Omental fat pad (tissue), 4 donors: ENCODE measurements around the gene RAPSN. TPM values are rescaled to one million over a fixed set of nuclear protein-coding genes. Genes with fewer than 3 reads are reported as not detected.
A peak's percentile ranks its signal among the peaks of the same experiment; 100 is the strongest.
"Not testable (repeated sequence)": the region's sequence is repeated elsewhere in the genome, so short reads cannot be mapped to it uniquely, and the experiment has no call there.

Experiments used
- ATAC-seq: fragments of 150-250 bp; one replicate; pipeline ENCODE4 v1.9.1; 2016; ENCODE audit warnings: mild to moderate bottlenecking, moderate library complexity; ENCODE audit not compliant: low FRiP score
- DNase-seq: peaks from one replicate; pipeline ENCODE4 v3.0.0-alpha.2; 2019; ENCODE audit warnings: low spot score
- CTCF ChIP-seq, 3 donors: fragments of 450-650 bp; IDR thresholded peaks; one replicate each; pipeline ENCODE4 v1.5.1; 2016 to 2017; ENCODE audit warnings: antibody characterized with exemption in 3 of 3, mild to moderate bottlenecking in 3 of 3, moderate library complexity in 2 of 3
- total RNA-seq, 4 donors: library from RNA; depleted of rRNA; stranded (reverse); fragments of >200 nt; gene quantifications; one replicate each; pipeline ENCODE4 v1.1.0, GENCODE V29; 2016

Gene RAPSN
- total RNA-seq, 4 donors from 2014 or later = 0.24 to 0.37 TPM; not detected in 2

DNA sequence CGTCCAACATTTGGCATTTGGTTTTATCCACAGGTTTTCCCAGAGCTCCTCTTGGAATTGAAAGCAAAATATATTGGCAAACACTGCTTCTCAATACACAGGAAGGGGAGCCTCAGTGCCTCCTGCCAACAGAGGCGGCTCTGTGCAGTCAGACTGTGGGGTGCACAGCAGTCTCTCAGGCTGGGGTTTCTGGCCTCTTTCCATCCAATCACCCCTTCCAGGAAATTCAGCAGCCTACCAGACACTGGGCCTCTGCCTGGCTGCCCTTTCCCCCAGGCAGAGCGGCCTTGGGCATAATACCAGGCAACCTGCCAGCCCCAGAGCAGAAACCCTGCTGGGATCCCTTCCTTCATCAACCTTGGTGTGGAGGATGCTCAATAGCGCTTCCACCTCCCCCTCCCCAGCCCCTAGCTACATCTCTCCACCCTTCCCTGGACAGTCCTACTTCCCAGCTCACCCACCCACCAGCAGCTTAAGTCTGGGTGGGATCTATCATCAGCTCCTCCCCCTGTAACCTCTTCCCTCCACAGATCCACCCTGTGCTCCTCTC is 17.8 kb upstream of the RAPSN start:
- no peak for TF ChIP-seq CTCF (IDR thresholded peaks at IDR 0.05)
- DNase-seq (no peak), ATAC-seq (peak; percentile 66)

DNA sequence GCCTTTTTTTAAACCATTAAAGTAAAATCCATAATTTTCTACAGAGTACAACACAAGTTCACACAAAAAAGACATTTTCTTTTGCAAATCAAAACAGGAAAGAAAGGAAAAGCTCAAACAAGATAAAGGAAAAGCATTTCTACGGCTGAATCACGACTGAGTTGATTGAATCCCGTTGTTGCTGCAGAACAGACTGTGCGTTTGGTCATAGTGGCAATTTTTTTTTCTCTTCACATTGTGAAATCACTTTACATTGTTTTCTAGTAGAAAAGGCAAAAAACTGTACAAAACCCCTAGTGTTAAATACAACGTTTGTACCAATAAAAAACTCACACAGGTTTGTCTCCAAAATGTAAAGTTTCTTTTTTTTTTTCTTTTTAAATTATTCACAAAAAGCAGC is 17.3 kb upstream of the RAPSN start:
- no peak for TF ChIP-seq CTCF (IDR thresholded peaks at IDR 0.05)
- DNase-seq = no peak
- no peak for ATAC-seq

DNA sequence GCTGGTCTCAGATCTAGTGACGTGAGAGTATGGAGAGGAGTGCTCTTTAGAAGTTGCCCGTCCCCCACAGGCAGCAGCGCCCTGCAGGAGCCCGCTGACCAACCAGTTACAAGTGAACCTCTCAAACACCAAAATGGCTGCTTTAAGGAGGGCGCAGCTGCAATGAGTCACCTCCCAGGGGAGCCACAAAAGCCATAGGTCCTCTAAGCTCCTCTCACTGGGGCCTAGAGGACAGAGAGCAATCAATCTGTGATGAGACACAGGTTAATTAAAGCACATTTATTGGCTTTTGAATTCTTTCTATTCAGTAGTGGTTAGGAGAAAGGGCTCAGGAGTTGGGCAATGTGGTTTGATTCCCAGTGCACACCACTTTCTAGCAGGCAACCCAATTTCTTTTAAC is 15.5 kb upstream of the RAPSN start:
- TF ChIP-seq CTCF (IDR thresholded peaks at IDR 0.05) = no peak
- ATAC-seq (no peak), DNase-seq (no peak)

DNA sequence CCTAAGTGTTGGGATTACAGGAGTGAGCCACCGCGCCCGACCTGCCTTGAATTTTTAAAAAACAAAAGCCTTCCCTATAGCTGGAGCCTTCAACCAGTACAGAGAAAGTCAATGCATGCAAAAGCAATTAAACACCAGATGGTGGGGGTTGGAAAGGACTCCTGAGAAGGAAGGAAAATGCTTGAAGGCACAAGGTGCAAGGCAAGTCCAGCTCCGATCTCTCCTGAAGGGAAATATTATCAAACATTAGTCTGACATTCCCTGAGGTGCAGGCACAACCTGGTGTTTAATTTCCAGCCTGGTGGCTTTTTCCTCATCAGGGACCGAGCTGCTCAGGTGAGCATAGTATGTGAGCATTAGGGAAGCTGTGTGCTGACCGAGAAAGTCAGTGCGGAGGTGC is 12.9 kb upstream of the RAPSN start:
- TF ChIP-seq CTCF (IDR thresholded peaks at IDR 0.05) = no peak
- DNase-seq = no peak

DNA sequence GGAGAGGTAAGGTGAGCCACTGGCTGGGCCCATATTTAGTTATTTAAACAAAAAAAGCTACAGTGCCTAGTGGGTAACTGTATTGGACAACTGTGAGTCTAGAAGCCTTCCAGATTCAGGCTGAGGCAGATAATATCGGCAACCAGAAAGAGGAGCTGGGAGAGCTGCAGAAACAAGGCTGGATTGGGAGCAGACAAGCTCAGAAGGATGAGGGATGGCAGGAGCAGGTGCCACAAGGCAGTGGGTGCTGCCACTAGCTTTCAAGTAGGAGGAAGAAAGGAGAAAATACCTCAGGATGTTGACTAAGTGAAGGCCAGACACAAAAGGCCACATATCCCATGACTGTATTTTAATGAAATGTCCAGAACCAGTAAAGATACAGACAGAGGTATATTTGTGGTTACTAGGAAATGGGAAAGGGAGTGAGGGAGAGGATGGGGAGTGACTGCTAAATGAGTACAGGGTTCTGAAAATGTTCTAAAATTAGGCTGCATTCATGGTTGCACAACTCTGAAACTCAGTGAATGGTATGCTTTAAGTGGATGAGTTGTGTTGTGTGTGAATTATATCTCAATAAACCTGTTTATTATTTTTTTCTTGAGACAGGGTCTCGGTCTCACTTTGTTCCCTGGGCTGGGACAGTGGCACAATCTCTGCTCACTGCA is 11.8 kb upstream of the RAPSN start:
- no peak for TF ChIP-seq CTCF (IDR thresholded peaks at IDR 0.05)
- DNase-seq = no peak
- no peak for ATAC-seq

More for the DNA sequence above, 12.9 kb upstream of the RAPSN start:
- ATAC-seq = no peak

- DNase-seq = not testable (repeated sequence)
- ATAC-seq = peak; percentile 65
Measured at GRCh38 chr11:47454258-47454671, 5.3 kb upstream of the RAPSN start.

GRCh38 chr11:47453365-47453764 is 4.4 kb upstream of the RAPSN start:
- no peak for TF ChIP-seq CTCF (IDR thresholded peaks at IDR 0.05)
- ATAC-seq = no peak
- DNase-seq = no peak
